Islet of Langerhans (tissue), 1 donor: ENCODE results near the gene SASS6.

Experiments
- FAIRE-seq: peaks from one replicate; lab custom pipeline; 2011; peaks lifted over from hg19 to GRCh38; lab: Jason Lieb, UNC

Gene SASS6, protein sequence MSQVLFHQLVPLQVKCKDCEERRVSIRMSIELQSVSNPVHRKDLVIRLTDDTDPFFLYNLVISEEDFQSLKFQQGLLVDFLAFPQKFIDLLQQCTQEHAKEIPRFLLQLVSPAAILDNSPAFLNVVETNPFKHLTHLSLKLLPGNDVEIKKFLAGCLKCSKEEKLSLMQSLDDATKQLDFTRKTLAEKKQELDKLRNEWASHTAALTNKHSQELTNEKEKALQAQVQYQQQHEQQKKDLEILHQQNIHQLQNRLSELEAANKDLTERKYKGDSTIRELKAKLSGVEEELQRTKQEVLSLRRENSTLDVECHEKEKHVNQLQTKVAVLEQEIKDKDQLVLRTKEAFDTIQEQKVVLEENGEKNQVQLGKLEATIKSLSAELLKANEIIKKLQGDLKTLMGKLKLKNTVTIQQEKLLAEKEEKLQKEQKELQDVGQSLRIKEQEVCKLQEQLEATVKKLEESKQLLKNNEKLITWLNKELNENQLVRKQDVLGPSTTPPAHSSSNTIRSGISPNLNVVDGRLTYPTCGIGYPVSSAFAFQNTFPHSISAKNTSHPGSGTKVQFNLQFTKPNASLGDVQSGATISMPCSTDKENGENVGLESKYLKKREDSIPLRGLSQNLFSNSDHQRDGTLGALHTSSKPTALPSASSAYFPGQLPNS

DNA sequence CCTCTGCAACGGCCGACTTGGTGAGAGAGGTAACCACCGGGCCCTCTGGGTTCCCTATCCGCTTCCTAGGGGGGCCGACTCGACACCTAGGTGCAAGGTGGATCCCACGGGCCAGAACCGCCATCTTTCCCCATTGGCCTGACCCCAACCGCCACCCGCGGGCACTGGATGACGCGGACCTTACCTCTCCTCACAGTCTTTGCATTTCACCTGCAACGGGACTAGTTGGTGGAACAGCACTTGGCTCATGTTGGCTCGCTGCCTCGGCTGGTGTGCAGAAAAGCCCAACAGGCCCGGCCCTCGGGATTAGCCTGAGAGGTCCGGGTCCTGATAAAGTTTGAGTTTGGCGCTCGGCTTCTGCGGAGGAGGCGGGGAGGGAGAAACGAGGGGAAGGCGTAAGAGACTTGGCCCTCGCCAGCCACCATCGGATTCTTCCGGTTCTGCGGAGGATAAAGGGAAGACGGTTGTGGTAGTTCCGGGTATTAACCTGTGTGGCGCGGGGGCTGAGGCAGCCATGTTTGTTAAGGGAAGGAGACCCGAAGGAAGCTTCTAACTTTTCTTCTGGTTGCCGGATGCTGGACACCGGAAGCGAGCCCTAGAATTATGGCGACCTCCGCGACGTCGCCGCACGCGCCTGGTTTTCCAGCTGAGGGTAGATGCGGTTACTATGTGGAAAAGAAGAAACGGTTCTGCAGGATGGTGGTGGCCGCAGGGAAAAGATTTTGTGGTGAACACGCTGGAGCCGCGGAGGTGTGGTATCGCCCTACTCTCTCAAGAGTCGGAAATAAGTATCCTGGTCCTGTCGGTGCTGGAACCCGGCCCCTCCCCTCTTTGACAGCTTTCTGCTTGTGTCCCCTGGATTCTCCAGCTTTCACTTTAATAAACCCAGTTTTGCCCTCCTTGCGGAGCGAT, at the start of gene SASS6, which contains the start of gene TRMT13:
SASS6 (minus strand) TSS at position 365 of the 912 bp plus-strand sequence; CDS start at position 249, 116 bp downstream.
TRMT13 (plus strand) TSS at position 598 of the 912 bp plus-strand sequence; CDS start at position 604, 6 bp downstream.
- FAIRE-seq: peak; percentile 97

DNA sequence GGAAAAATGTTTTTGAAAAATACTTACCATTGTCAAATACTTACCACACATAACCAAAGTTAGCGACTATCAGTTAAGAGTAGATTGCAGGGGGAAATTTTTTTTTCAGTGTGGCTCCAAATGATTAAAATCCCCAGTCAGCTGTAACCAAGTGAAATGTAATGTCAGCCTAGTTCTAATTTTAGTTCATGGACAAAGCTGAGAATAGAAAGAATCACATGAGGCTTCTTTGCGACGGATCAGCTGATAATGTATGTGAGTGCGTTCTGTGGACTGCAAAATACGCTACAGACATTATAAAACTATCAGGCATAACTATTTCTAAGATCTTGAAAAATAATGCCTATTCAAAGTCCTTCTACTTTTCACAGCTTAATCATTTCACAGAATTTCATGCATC, 45.4 kb upstream of the SASS6 start, which contains the start of gene LRRC39:
LRRC39 (minus strand) TSS at position 166 of the 400 bp plus-strand sequence. CDS start 9,740 bp downstream, outside the sequence.
- FAIRE-seq: peak; percentile 47

DNA sequence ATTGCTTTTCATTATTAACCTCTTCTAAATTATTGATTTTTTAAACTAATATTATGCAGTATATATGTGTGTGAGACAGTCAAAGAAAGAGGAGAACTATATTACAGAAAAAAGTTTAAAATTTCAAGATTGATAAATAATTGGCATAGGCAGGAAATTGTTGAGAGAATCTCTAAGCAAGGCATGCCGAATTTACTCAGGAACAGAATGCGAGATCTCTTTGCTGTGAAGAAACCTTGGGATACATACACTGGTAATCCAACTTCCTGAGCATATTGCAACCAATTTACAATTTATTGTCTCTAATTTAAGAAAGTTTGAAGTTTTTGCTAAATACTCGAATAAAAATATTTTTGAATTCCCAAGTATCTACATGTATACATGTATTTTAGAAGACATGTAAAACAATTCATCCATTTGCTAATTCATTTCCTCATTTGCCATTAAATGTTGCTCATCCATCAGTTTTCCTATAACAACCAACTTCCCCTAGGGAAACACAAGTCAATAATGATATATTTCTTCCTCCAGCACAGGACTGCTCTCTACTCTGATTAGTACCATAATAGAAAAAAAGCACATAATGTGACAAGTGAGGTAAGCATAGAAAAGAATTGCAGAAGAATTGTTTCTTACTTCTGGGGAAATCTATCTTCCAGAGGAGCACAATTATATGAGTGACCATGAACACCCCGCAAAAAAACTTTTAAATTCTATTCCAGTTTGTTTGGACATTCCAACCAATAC, 44.7 kb upstream of the SASS6 start:
- no peak for FAIRE-seq

DNA sequence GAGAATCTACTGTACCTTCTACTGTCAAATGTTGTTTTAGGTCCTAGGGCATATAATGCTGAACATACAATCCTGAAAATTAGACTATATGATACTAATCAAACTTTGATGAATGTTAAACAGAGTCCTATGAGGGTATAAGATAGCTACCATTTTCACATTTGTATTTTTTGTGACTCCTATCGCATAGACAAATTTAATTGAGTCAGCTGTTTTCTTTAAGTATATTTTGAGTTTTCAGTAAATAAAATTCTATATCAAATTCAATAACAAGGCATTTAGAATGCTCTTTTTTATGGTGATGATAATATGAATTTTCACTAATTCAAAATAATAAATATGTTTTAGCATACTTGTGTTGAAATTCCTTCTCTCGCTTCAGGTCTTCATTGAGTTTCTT, 35.3 kb upstream of the SASS6 start:
- no peak for FAIRE-seq

DNA sequence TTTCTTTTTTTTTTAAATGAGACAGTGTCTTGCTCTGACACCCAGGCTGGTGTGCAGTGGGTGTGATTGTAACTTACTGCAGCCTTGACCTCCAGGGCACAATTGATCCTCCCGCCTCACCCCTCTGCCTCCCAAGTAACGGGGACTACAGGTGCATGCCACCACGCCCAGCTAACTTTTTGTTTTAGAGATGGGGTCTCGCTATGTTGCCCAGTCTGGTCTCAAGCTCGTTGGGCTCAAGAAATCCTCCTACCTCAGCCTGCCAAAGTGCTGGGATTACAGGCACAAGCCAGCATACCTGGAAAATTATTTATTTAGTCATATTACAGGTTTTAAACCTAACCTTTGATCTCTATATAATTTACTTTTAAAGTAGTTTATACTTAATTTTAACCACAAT, 32.0 kb upstream of the SASS6 start:
- no peak for FAIRE-seq

DNA sequence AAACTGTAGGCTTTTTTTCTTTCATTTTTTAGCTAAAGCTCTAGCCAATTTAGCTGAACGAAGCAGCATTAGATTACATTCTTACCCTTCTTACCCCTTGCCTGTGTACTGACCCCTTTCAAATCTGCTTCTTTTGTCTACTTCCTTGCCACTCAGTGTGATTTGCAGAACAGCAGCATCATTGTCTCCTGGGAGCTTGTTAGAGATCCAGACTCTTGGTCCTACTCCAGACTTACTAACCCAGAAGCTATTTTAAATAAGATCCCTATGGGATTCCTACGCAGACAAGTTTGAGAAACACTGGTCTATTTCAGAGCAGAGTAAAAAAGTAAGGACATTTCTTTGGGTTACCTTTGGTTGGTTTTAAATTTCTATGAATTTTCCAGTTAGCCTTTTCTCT, 31.5 kb upstream of the SASS6 start:
- no peak for FAIRE-seq

DNA sequence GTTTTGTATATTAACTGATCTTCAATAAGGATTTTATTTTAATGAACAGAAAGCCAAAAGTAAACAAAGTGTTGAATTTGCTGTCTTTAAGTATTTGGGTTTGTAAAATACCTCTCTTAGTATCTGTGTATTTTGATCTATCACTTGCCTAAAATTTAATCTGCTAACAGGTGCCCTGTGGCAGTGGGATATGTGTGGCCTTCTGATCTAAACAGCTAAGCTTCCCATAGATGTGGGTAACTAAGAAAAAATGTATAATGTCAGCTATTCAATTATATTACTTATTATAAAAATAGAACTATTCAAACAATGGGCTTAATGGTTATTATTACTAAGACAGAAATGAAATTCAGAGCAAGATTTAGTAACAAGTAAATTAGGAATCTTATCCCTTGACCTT, 30.2 kb upstream of the SASS6 start:
- no peak for FAIRE-seq

DNA sequence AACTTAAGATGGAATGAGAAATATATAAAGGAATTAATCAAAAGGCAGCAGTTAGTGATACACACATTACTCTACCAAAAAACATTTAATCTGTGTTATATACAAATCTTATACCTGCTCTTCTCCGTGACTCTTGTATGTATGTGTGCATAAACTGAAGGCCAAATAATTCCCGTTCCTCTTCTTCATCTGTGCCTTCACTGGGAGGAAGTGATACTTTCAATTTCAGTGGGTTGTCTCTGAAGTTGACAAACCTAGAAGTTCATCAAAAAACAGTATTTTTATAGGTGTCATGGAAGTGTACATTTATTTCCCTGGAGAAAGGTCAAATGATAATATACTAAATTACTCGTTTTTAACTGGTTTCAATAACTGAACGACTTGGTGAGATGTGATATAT, 19.5 kb upstream of the SASS6 start:
- FAIRE-seq: no peak

DNA sequence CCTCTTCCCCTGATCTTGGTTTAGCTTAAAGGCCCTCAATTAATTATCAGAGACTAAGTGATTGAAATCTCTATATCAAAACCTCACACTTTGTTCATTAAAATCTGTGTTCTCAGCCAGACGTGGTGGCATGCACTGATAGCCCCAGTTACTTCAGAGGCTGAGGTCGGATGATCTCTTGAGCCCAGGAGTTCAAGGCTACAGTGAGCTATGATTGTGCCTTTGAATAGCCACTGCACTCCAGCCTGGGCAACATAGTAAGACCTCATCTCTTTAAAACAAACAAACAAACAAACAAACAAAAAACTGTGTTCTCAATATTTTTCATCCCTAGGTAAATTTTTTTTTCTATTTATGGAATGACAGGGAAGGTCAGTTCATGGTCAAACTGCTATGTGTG, 18.9 kb upstream of the SASS6 start:
- no peak for FAIRE-seq

DNA sequence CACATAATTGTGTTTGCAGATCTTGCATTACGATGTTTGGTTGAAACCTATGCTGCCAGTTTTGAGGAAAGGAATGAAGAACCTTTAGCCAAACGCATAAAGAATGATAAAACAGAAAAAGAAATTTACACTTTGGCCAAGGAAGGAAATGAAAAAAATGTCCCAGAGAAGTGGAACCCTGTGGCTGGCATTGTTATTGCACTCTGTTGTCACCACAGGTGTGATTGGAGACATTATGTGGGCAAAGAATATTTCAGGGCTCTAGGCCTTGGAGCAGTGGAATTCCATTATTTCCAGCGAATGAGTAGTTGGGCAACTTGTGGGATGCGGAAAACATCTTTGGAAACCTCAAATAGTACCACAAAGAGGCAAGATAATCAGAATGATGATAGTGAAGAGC, 15.1 kb upstream of the SASS6 start:
- FAIRE-seq: no peak

DNA sequence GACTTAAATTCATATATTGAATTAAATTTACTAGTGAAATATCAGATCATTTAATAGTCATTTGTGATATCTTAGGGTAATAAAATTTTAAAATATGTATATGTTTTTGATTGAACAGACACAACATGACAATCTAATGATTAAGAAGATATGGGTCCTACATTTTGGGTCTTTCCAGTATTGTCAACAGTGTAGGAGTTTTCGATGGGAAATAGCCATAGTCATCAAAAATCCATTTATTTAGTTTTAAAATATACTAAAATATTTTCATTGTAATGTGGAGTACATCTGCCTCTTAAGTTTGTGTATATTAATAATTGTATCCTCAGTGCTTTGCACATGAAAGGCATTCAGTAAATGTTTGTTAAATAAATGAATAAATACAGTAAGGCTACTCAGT, 14.2 kb upstream of the SASS6 start:
- FAIRE-seq: no peak

DNA sequence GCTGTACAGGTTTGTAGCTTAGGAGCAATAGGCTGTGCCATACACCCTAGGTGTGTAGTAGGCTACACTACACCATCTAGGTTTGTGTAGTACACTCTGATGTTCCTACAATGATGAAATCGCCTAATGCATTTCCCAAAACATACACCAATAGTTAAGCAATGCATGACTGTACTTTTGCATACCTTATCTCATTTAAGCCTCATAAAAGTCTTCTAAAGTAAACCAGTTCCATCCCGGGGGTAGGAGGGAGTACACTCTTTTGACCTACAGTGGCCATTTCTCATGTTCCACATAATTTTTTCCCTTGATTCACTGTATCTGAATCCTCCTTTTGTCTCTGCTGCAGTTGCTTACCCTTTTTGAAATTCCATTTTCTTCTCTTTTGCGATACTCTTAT, 12.4 kb upstream of the SASS6 start:
- no peak for FAIRE-seq

DNA sequence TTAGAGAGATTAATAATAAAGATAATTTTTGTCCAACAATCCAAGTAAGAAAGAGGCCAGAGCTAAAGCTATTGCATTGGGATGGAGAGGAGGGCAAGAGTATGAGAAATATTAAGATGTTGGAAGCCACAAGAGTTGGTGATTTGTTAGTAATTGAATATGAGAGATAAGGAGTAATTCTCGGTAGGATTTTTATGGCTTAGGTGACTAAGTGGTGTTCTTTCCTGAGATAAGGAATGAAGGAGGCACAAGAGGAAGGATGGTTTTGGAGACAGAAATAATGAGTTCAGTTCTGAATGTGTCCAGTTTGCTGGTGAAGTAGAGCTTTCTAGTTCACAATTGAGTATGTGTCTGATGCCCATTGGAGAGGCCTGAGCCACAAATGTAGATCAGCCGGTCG, 9.6 kb upstream of the SASS6 start:
- no peak for FAIRE-seq

DNA sequence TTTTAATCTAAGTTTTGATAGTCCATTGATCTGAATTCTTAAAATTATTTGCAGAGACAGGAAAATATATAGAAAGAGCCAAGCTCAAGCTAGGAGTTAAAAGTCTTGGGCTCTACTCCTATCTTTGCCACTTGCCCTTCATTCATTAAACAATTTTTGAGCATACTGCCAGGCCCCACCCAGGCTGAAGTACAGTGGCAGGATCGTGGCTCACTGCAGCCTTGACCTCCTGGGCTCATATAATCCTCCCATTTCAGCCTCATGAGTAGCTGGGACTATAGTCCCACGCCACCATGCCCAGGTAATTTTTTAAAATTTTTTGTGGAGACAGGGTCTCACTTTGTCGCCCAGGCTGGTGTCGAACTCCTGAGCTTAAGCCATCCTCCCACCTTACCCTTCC, 8.5 kb upstream of the SASS6 start:
- FAIRE-seq: no peak

DNA sequence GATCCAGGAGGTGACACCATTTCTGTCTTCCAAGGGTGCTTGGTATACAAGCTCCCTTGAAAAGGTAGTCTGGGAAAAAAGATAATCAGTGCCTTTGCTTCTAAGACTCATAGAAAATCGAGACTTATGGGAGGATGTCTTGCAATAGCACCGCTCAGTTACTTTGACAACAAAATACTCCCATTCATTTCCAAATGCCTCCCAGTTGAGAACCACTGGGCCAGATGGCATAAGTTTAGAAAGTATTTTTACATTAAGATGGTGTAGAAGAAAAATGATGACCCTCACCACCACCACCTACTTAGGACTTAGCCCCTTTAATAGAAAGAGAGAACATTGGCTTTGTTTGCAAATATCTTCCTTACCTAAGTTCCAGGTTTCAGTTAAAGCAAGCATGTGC, 4.9 kb upstream of the SASS6 start:
- FAIRE-seq: no peak

DNA sequence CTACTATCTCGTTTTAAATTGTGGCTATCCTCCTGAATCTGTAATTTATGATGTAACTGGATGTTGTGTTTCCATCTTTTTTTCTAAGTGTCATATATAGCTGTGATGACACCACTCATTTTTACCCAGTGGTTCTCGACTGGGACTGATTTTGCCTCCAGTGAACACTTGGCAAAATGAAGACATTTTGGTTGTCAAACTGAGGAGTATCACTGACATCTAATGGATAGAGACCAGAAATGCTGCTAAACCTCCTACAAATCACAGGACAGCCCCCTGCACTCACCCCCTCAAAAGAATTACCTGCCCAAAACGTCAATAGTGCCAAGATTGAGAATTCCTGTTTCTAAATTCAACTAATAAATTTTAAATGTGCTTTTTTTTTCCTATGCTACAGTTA, 2.1 kb upstream of the SASS6 start:
- FAIRE-seq: no peak

DNA sequence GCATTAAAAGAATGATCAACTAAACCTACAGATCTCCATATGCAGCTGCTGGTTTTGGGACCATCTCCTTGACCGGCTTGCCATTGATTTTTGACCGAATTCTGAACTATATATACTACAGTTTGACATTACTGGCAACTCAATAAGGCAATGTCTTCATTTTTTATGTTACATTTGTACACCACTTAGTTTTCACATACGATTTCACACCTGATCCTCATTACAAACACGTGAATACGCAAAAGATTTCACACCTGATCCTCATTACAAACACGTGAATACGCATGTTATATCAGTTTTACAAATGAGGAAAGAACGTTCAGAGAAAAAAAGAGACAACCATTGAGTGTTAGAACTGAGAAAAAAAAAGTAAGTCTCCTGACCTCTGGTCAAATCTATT, 1.1 kb downstream of the SASS6 start:
- no peak for FAIRE-seq

DNA sequence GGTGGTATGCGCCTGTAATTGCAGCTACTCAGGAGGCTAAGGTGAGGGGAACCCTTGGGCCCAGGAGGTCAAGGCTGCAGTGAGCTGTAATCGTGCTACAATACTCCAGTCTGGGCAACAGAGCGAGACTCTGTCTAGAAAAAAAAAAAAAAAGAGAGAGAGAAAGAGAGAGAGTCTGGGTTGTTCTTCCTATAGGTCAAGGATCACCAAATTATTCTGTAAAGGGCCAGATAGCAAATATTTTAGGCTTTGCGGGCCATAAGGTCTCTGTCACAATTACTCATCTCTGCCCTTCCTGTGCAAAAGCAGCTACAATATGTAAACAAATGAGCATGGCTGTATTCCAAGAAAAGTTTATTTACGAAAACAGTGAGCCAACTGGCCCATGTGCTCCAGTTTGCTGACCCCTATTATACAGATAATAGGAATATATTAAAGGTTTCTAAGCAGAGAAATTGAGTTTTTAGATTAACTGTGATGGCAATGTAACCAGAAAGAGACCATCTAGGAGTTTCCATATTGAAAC, 2.1 kb downstream of the SASS6 start:
- FAIRE-seq: no peak

DNA sequence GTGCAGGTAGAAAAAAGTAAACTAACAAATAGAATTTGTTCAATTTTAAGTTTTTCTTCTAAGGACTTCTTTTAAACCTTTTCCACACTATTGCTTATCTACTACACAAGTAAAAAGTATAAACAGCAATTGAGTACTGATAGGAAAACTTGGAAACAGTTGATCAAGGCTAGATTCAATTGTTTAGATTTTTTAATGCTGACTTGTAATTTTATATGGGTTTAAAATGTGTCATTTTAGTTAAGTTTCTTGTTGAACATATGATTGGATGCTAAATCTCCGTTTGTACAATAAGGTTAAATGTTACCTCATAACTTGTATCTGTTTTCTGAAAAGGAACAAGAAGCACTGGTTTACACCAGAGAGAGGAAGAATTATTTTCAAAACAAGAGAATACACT, 5.5 kb downstream of the SASS6 start:
- FAIRE-seq: no peak

DNA sequence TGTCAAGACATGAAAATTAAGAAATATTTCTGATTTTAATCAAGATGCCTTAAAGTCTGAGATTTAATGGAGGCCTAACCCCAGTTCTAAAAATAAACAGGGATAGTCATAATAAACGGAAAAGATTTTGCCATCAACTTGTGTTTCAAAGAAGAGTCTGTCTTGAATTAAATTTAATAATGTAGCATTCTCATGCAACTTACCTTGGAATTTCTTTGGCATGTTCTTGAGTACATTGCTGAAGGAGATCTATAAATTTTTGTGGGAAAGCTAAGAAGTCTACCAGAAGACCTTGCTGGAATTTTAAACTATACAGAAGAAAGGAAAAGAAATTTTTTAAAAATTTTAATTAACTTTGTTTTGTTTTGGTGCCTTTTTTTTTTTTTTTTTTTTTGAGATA, 10.6 kb downstream of the SASS6 start:
- no peak for FAIRE-seq

DNA sequence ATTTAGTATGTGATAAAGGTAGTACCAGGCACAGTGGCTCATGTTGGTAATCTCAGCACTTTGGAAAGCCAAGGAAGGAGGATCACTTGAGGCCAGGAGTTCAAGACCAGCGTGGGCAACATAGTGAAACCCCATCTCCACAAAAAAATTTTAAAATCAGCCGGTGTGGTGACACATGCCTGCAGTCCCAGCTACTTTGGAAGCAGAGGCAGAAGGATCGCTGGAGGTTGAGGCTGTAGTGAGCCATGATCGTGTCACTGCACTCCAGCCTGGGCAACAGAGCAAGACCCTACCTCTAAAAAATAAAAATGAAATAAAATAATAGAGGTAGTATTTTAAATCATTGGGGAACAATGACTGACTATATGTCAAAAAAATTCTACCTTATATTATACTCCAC, 17.2 kb downstream of the SASS6 start:
- no peak for FAIRE-seq
